Stomach (tissue), 4 donors: ENCODE results near the gene TMEM147.

ENCODE experiments used
- CTCF ChIP-seq, 7 experiments: fragments of 450-650 bp in 4 of 7; fragments of 200-600 bp in 3 of 7; sonication (generic) in 3 of 7; IDR thresholded peaks; one replicate each; pipeline ENCODE4 v1.5.1; 2016 to 2019; ENCODE audit warnings: antibody characterized with exemption in 7 of 7, control low read depth in 2 of 7, mild to moderate bottlenecking in 1 of 7
- POLR2A ChIP-seq, 4 donors: fragments of 450-650 bp; IDR thresholded peaks; one replicate each; pipeline ENCODE4 v1.6.1; 2016; ENCODE audit warnings: antibody characterized with exemption in 4 of 4, control low read depth in 2 of 4, mild to moderate bottlenecking in 1 of 4, moderate library complexity in 1 of 4
- POLR2AphosphoS5 ChIP-seq, 3 donors: sonication (generic); formaldehyde crosslinking; IDR thresholded peaks; one replicate each; pipeline ENCODE4 v1.6.1; 2016; ENCODE audit warnings: antibody characterized with exemption in 3 of 3

DNA sequence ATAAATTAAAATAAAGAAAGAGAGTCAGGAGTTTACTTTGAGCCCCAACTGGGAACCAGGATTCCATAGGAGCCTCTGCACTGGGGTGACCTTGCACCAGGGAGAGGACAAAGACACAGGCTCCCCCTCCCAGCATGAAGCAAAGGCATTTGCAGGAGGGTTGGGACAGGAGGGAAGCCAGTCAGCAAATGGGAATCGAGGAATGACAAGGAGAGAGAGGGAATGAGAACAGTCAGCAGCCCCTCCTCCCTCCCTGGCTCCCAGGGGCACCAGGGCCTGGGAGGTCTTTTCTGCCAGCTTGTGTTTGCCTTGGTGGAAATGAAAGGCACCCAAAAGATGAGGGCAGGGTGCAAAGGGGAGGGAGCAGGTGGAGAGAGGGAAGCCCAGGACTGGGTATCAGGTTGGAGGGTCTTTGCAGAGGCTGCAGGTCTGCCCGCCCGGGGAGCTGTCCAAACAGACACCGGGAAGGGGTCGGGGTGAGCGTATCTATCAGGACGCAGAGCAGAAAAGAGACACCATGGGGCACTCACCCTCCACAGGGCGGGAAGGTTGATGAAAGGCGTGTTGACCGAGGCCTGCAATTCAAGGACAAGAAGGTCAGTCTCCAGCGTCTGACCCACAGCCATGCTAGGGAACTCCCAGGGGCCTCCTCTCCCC is 21.1 kb upstream of the TMEM147 start:
- TF ChIP-seq CTCF (IDR thresholded peaks at IDR 0.05) = no peak
- TF ChIP-seq POLR2A (IDR thresholded peaks at IDR 0.05) = no peak
- TF ChIP-seq POLR2AphosphoS5 (IDR thresholded peaks at IDR 0.05) = no peak
